Pons (tissue), 1 donor: ENCODE results near the gene APPBP2.
A peak's percentile ranks its signal among the peaks of the same experiment; 100 is the strongest.
"Not testable (repeated sequence)": the region's sequence is repeated elsewhere in the genome, so short reads cannot be mapped to it uniquely, and the experiment has no call there.

Source experiments
- DNase-seq: peaks from one replicate; pipeline ENCODE4 v3.0.0-alpha.2; 2016; ENCODE audit warnings: low spot score

The APPBP2 gene

DNA sequence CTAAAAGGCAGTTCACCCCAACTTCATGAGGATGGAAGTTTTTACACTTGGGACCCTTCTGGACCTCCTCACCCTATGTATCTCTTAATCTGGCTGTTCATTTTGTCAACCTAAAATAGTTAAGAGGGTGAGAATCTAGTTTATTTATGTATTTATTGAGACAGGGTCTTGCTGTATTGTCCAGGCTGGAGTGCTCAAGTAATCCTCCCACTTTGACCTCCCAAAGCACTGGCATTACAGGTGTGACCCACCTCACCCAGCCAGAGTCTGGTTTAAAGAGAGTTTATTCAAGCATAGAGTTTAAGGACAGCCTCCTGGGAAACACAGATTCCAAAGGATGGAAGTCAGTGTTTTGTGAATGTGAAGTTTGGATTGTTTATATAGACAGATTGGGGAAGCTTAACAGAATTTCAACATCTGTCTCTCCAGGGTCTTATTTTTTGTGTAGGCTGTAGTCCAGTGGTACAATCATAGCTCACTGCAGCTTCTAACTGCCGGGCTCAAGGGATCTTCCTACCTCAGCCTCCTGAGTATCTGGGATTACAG is 8.0 kb upstream of the APPBP2 start:
- DNase-seq: no peak

DNA sequence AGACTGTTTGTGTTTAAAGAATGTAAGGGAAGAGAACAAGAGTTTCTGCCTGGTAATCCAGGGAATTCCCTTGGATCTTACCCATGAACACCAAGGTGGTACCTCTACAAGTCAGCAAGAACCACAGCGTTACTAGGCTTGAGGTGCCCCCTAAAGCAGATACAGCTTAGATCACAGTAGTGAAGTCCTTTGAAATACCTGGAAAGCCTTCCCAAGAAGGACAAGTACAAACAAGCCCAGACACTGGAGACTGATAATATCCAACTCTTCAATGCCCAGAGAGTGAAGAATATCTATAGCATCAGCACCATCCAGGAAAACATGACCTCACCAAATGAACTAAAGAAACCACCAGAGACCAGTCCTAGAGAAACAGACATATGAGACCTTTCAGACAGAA is 3.8 kb upstream of the APPBP2 start:
- no peak for DNase-seq

DNA sequence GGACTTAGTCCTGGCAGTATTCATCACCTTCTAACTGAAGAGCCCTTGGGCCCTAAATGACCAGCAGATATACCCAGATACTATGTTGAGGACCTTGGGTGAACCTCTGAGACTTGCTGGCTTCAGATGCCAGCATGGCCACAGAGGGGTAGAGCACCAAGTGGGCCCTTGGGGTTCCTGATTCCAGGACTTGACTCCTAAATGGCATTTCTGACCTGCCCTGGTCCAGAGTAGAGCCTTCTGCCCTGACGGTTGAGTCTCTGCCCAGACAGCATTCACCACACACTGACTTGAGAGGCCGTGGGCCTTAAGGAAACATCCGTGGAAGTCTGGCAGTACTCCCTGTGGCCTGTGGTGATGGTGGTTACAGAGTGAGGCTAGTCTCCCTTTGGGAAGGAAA is 2.8 kb upstream of the APPBP2 start:
- DNase-seq: no peak

DNA sequence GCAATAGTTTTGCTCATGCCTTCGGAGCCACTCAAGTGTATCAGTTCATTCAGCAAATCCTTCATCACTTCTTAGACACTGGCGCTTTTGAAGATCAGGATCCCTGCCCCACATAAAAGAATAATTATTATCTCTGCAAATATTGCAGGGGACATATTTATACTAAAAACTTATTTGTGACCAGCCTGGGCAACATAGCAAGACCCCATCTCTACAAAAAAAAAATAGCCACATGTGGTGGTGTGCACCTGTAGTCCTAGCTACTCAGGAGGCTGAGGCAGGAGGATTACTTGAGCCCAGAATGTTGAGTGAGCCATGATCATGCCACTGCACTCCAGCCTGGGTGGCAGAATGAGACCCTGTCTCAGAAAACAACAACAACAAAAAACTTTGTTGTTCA is 1.7 kb upstream of the APPBP2 start:
- DNase-seq: no peak

DNA sequence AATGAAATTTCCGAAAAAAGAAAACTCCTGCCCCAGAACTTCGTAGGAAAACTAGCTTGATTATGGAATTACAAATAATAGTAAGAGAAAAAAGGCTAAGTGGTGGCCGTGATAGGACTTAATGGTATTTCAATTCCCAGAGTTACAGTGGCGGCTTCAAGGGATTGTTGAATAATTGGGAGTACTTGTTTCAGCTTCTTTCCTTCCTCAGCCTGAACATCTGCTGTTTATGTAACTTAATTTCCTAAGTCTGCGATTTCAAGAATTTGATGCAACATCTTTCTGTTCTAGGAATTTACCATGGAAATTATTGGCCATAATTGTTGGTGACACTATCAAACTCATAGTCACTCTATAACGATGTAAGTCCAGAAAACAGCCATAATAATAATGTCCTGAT is 684 bp upstream of the APPBP2 start:
- no peak for DNase-seq

DNA sequence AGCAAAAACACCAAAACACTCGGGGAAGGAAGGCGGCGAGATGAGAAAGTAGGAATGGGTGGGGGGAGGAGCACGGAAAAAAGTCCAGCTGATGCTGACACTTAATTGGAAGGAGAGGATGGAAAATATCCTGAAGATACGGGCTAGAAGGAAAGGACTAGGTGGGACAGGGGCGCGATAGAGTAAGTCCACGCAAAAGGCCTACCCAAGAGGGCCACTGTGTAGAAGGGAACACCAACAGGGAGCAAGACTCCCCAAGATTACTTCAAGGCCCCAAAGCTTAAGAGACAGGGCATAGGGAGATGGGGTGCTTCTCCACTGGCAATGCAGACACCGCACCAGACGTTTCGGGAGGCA is 736 bp downstream of the APPBP2 start:
- peak; percentile 51 for DNase-seq

DNA sequence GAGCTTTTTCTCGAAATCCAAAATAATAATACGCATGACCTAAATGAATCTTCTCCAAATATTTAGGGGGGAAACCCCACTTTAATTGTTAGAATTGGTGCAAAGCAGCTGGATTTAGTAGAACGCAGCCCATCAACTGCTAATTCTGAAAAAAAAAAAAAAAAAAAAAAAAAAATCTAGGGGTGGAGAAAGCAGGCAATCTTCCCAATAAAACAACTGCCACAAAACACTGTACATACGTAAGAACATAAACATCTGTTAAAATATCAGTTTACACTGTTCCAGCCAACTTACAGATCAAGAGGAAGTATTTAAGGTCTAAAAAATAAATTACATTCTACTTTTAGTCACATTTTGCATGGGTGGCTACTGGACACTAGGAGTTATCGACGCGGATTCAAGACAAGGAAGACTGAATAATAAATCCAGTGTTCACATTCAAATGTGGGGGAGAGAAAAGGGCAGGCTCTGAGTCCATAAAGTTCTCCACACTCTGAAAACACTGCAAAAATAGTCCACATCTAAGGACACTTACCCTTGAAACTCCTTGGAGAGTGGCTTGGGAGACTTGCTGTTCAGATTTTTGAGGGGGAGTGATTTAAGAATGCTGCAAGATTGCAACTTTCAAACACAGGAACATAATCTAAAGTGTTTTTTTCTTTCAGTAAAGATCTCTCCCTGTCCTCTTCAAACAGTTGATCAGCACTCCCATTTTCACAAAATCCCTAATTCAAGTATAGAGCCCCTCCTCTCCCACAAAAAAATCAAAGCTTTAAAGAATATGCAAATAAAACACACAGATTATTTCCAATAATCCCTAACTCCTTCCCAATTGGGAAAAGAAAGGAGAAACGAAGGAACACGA is 1.3 kb downstream of the APPBP2 start:
- DNase-seq: peak; percentile 55

DNA sequence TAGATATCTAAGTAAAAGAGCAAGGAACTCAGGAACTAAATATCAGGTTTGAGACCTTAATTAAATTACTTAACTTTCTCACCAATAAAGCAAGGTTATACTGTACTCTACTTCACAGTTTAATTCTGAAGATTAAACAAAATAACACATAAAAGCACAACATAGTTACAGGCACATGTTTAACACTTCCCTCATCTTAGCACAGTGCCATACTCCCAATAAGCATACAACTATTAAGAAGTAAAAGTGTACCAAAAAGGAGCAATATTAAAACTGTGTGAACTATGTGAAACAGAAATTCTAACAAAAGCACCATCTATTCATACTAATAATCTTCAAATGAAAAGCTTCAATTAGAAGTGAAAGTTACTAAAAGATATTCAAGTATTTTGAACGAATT is 2.2 kb downstream of the APPBP2 start:
- no peak for DNase-seq

DNA sequence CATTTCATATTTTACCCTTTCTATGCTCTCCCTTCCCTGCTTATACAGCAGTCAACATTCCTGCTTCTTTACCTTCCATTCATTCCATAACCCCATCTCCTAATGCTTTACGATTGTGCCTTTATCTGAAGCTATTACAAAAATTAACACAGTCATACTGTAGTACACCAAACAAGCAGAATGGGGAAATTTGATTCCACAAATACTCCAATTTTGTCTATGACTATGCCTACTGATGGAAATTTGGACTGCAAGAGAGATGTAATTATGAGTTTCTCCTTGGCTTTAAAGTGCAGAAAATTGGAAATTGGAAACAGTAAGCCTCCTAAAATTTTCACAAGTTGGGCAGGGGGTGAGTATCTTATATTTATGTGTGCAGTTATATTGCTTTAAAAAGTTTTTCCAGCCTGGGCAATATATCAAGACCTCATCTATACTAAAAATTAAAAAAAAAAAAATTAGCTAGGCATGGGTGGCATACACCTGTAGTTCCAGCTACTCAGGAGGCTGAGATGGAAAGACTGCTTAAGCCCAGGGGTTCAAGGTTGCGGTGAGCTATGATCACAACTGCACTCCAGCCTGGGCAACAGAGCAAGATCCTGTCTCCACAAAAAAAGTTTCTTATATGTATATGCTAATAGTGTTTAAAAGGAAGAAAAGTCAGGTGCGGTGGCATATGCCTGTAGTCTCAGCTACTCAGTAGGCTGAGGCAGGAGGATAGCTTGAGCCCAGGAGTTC is 3.0 kb downstream of the APPBP2 start:
- DNase-seq: no peak

DNA sequence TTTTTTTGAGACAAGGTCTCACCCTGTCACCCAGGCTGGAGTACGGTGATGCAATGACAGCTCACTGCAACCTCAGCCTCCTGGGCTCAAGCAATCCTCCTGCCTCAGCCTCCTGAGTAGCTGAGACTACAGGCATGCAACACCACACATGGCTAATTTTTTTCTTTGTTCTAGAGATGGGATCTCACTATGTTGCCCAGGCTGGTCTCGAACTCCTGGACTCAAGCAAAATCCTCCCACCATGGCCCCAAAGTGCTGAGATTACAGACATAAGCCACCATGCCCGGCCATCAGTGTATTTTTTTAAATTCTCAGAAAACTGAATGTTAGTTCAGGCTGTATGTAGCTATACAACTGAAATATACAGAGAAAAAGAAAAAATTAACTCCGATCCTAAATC is 6.2 kb downstream of the APPBP2 start:
- DNase-seq: no peak

DNA sequence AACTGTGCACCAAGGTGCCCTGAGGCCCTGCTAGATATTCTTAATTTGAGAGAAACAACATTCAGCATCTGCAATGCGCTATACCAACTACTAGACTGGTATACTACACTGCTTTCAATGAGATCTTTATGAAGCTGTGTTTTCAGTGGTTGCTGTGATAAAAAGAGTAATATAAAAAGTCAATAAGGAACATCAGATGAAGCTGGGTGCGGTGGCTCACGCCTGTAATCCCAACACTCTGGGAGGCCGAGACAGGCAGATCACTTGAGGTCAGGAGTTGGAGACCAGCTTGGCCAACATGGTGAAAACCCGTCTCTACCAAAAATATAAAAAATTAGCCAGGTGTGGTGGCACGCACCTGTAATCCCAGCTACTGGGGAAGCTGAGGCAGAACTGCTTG is 10.4 kb downstream of the APPBP2 start:
- DNase-seq: not testable (repeated sequence)

DNA sequence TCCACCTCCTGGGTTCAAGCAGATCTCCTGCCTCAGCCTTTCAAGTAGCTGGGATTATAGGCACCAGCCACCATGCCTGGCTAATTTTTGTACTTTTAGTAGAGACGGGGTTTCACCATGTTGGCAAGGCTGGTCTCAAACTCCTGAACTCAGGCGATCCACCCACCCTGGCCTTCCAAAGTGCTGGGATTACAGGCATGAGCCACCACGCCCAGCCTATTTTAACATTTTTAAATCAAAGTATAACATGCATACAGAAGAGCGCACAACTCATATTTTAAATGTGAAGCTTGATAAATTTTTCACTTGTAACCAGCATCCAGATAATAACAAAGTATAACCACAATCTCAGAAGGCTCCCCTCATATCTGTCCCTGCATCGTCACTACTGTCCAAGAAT is 10.8 kb downstream of the APPBP2 start:
- not testable (repeated sequence) for DNase-seq

DNA sequence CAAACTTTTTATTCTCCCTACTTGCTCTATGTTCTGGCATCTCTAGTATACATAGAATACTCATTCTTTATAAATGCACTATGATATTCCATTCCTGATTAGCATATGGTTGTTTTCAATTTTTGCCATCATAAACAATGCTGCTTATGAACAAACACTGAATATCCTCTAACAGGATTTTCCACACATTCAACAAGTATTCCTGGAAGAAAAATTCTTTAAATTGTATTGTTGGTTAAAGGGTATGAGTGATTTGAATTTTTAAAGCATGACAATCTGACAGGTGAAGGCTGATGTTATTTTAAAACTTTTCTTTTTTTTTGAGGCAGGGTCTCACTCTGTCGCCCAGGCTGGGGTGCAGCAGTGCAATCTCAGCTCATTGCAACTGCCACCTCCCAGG is 11.5 kb downstream of the APPBP2 start:
- DNase-seq: no peak

DNA sequence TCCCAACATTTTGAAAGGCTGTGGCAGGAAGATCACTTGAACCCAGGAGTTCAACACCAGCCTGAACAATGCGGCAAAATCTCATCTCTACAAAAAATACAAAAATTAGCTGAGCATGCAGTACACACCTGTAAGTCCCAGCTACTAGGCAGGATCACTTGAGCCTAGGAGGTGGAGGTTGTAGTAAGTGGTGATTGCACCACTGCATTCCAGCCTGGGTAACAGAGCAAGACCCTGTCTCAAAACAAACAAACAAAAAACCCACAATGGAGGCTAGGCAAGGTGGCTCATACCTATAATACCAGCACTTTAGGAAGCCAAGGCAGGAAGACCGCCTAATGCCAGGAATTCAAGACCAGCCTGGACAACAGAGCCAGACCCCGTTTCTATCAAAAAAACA is 12.0 kb downstream of the APPBP2 start:
- no peak for DNase-seq

DNA sequence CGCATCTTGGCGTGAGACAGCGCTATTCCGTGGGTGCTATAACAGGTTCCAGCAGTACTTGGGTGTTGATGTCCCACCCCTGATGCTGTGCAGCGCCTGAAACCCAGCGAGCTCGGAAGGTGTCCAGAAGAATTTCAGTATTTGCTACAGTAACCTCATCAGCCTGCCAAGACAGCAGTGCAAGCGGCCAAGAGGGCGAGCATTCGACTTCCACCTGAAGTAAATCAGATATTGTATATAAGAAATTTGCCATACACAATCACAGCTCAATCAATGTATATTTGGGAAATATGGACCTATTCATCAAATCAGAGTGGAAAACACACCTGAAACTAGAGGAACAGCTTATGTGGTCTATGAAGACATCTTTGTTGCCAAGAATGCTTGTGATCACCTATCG is 13.0 kb downstream of the APPBP2 start:
- no peak for DNase-seq

DNA sequence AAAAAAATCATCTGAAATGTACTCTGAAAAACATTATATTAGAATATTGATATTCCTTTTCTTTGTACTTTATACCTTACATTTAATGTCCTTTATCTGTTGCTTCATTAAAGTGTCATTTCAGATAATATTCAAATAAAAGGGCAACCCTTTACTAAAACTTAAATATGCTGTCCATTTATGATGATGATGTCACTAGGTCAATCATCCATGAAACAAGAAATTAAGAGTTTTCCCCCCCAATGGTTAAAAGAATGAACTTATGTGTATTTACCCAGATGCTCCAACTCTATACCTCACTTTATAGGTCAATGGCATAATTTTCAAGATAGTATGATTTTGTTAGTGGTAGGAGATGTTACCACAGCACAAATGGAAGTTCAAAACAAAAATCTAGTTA is 15.3 kb downstream of the APPBP2 start:
- DNase-seq: no peak

DNA sequence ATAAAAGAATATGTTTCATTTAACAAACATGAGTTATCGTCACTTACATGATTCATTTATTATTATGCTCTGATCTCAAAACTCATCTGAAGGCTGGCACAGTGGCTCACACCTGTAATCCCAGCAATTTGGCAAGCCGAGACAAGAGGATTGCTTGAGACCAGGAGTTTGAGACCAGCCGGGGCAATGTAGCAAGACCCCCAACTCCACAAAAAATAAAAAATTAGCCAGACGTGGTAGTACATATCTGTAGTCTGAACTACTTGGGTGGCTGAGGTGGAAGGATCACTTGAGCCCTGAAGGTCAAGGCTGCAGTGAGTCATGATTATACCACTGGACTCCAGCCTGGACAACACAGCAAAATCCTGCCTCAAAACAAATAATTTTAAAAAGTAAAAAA is 16.0 kb downstream of the APPBP2 start:
- DNase-seq: no peak

DNA sequence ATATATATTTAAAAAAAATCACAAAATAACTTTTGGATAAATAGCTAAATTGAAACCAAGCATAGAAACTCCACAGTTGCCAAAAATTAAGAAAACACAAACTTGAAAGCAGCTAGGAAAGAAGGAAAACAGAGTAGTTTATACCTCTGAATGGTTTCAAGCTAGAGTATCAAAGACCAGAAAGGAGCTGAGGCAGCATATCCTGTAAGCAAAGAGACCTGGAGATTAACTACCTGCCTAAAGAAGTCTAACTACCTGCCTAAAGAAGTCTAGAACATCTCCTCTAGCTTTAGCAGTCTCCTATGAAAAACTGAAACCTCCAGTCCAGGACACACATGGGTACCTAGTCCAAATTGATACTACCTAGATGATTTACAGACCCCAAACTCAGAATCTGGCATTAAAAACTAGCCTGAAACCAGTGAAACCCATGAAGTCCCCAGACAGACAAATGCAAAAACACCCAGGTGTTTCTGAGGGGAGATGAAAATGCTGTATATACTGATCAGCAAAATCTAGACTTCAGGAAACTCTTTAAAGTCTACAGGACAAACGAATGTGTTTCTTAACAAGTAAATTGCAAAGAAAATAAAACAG is 17.6 kb downstream of the APPBP2 start:
- no peak for DNase-seq

DNA sequence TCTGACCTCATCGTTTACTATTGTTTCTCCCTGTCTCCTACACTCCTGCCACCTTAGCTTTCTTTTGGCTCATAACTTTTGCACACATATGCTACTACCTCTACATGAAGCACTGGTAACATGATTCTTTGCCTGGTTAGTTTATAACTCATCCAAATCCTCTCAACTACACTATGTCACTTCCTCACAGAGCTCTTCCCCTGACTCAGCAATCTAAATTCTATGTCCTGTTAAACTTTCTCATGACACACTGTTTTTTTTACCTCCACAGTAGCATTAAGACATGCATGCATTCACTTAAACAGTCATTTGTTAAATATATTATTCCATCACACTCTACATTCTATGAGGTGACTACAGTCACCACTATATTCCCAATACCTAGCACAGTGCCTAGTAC is 19.7 kb downstream of the APPBP2 start:
- no peak for DNase-seq

DNA sequence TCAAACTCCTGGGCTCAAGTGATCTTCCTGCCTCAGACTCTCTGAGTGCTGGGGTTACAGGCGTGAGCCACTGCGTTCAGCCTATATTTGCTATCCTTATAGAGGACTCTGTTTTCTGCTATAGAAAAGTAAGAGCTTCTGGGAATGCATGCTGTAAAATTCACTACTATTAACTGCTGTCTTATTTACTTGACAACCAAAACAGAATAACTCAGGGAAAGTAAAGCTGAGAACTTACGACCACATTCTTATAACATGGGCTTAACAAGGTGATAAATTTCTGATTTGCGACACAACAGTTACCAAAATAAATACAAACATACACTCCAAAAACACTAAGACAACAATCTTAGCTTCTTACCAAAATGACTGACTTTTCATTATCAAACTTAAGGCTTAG is 23.9 kb downstream of the APPBP2 start:
- DNase-seq: no peak

DNA sequence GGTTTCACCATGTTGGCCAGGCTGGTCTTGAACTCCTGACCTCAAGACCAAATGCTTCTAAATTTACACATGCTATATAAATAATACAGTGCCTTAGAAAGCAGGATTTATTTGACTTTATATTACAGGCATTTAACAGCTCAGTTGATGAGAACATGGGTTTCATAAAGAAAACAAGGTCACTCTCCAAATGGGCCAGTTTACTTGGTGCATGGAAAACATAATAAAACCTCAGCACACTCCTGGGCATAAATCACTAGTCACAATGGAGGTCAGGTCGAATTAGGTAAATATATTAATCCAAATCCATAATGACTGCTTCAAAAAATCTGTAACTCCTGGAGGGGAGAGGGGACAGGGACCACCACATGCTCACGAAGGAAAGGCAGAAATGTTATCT is 24.5 kb downstream of the APPBP2 start:
- no peak for DNase-seq

DNA sequence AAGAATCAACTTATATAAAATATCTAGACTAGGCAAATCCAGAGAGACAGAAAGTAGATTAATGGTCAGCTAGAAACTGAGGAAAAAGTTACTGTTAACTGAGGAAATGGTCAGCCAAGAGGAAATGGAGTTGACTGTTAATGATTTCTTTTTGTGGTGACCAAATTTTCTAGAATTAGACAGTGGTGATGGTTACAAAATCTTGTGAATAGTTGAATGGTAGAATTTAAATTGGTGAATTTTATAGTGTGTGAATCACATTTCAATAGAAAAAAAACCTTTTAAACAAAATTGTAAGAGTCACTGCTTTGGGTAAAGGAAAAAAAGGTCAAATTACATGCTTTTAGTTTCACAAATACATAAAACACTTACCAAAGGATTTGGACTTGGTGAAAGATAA is 30.0 kb downstream of the APPBP2 start:
- no peak for DNase-seq

DNA sequence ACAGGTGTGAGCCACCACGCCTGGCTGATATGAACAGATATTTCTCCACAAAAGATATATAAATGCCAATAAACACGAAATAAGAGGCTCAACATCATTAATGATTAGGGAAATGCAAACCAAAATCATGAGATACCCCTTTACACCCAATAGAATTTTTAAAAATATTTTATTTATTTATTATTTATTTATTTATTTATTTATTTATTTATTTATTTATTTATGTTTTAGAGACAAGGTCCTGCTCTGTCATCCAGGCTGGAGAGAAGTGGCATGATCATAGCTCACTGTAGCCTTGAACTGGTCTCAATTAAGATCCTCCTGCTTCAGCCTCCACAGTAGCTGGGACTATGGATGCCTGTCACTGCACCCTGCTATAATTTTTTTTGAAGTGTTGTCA is 30.8 kb downstream of the APPBP2 start:
- DNase-seq: no peak
